Activated CD4-positive, alpha-beta T cell treated with anti-CD3 and anti-CD28 coated beads, Interleukin-2, amount 50 U/mL, for 48 hours (primary cell): ENCODE results near the gene CBR1.
A peak's percentile ranks its signal among the peaks of the same experiment; 100 is the strongest.

Source experiments
- DNase-seq, 2 experiments: peaks; one replicate each; pipeline ENCODE4 v3.0.0-alpha.2; 2020

Gene CBR1

DNA sequence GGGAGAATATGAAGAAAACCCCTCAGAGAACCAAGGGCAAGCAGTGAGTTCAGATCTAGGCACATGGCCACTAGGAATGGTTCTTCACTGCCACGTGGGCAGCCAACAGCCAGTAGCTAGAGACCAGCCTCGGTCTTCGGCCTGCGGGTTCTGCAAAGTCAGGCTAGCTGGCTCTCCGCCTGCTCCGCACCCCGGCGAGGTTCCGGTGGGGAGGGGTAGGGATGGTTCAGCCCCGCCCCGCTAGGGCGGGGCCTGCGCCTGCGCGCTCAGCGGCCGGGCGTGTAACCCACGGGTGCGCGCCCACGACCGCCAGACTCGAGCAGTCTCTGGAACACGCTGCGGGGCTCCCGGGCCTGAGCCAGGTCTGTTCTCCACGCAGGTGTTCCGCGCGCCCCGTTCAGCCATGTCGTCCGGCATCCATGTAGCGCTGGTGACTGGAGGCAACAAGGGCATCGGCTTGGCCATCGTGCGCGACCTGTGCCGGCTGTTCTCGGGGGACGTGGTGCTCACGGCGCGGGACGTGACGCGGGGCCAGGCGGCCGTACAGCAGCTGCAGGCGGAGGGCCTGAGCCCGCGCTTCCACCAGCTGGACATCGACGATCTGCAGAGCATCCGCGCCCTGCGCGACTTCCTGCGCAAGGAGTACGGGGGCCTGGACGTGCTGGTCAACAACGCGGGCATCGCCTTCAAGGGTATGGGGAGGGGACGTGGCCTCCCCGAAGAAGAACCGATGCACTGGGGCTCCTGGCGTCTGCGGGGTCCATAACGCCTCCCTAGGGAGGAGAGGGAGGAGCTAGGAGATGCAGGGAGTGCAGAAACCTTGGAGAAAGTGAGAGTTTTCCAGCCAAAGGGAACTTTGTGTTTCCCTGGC lies at the start of gene CBR1:
CBR1 (plus strand) TSS at position 312 of the 871 bp plus-strand sequence; CDS start at position 404, 92 bp downstream.
- DNase-seq: peak; percentile 89 to 91

DNA sequence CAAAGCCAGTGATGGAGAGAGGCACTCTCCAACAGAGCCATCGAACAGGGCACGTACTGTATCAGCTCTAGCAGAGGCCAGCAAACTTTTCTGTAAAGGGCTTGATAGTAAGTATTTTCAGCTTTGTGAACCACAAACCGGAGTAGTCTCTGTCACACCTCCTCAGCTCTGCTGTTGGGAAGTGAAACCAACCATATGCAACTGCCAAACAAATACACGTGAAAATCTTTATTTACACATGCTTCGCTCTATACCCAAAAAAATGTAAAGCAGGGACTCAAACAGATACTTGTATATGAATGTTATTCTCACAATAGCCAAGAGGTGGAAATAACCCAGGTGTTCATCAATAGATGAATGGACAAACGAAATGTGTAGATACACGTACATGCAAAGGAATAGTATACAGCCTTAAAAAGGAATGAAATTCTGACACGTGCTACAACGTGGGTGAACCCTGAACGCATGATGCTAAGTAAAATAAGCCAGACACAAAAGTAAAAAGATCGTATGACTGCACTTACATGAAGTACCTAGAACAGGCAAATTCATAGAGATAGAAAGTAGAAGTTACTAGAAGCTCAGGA lies 48.5 kb upstream of the CBR1 start:
- DNase-seq: no peak

- DNase-seq: no peak
Measured at GRCh38 chr21:36022427-36023091, 47.3 kb upstream of the CBR1 start.

- DNase-seq: no peak
Measured at GRCh38 chr21:36023092-36023480, 46.7 kb upstream of the CBR1 start.

GRCh38 chr21:36024782-36025181 lies 45.0 kb upstream of the CBR1 start:
- no peak for DNase-seq

DNA sequence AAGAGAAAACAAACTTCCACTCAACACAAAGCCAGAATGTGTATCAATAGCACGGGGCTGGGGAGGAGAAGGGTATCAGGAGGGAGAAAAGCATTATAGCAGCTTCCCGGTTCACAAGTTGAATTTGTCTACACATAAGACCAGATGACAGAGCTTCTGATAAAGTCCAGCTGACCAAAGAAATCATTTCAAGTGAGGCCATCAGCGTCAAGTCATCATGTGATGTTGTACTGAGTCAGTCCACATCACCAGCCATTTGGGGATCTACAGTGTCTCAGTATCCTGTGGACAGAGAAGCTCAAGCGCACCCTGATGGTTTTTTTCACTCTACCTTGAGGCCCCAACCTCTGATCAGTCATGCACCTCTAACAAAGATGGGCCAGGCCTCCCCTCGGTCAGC lies 42.5 kb upstream of the CBR1 start:
- no peak for DNase-seq

GRCh38 chr21:36028127-36029069 lies 41.4 kb upstream of the CBR1 start:
- peak; percentile 66 to 73 for DNase-seq

GRCh38 chr21:36029309-36029708 lies 40.5 kb upstream of the CBR1 start:
- no peak for DNase-seq

GRCh38 chr21:36030581-36031189 lies 39.1 kb upstream of the CBR1 start:
- no peak for DNase-seq

DNA sequence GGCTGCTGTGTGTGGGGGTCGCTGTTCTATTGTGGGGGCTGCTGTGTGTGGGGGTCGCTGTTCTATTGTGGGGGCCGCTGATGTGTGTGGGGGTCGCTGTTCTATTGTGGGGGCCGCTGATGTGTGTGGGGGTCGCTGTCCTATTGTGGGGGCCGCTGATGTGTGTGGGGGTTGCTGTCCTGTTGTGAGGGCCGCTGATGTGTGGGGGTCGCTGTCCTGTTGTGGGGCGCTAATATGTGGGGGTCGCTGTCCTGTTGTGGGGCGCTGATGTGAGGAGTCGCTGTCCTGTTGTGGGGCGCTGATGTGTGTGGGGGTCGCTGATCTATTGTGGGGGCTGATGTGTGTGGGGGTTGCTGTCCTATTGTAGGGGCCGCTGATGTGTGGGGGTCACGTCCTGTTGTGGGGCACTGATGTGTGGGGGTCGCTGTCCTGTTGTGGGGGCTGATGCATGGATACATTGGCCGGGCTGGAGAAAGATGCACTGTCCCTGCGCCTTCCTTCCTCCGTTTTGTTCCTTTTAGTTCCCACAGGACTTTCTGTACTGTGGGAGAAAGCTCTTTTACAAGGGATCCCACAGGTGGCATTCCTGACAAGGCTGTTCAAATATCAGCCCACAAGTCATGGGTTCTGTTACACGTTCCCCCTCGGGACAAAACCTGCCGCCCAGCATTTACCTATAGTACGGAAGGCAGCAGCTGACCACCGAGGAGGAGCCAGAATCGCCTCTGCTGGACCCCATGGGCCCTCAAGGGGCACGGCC lies 37.0 kb upstream of the CBR1 start:
- no peak for DNase-seq

- no peak for DNase-seq
Measured at GRCh38 chr21:36034211-36034913, 35.5 kb upstream of the CBR1 start.

GRCh38 chr21:36035381-36035791 lies 34.4 kb upstream of the CBR1 start:
- no peak for DNase-seq

DNA sequence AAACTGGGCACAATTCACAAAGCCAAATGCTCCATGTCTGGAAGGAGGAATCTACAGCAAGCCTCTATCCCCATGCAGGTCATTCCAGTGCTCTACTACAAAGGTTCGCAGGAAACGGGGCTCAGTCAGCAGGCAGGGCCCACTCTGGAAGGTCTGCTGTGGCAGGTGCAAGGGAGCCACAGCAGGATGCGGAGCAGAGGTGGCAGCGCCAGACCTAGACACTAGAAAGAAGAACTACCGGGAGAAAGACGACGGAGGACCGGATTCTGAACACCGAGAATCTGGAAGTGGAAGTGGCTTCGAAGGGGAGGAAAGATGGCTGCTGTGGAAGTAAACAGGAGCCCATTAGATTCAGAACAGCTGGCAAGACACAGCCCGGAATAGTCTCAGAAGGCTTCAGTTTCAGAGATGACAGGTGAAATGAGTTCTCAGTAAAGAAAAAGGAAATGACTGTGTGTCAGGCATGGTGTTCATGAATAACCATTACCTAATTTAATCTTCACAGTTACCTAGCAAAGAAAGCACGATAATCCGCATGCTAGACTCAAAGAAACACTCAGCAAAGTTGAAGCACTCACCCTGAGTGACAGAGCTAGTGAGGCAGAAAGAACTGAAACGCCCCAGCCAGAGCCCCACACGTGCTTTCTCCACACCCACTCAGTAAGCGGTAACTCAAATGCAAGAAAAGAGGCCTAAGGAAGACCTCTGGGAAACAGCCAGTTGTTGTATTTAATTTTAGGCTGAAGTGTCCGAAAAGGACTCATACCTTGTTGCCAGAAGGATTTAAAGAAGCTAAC lies 30.9 kb upstream of the CBR1 start:
- DNase-seq: no peak

- DNase-seq: no peak
Measured at GRCh38 chr21:36039861-36040260, 30.0 kb upstream of the CBR1 start.

- DNase-seq: no peak
Measured at GRCh38 chr21:36040389-36040788, 29.4 kb upstream of the CBR1 start.

DNA sequence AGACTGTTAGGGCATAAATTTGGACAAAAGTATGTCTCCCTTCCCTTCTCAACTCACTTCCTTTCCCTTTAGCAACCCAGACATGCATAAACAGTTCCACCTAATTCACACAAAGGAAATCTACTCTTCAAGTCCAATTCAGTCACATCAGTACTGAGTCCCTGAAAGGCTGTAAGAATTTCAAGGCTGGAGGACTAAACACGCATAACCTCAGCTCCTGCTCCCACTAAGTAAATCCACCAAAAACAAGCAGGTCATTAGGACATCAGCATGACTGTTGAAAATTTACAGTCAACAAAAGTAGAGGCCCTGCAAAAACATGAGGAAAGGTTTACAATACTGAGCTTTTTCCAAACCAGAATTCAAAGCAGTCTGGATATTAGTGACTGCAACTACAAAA lies 27.9 kb upstream of the CBR1 start:
- no peak for DNase-seq

GRCh38 chr21:36044056-36044455 lies 25.8 kb upstream of the CBR1 start:
- DNase-seq: no peak

DNA sequence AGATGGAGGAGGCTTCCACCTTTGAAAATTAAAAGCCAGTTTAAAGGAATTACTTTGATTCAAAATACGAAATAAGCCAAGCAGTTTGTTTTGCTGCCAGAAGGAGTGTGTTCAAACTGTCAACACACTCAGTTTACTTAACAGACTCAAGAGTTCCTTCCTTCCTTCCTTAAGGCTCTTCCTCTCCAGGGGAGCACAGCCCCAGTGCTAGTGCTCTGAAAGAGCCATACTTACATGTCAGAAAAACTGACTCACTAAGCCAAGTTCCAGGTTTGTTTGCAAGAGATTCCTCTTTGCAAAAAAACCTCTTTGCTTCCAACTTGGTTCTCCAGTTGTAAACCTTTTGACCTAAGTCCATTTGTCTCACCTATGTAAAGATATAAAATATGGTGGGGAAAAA lies 23.8 kb upstream of the CBR1 start:
- no peak for DNase-seq

- DNase-seq: no peak
Measured at GRCh38 chr21:36047139-36047538, 22.7 kb upstream of the CBR1 start.

DNA sequence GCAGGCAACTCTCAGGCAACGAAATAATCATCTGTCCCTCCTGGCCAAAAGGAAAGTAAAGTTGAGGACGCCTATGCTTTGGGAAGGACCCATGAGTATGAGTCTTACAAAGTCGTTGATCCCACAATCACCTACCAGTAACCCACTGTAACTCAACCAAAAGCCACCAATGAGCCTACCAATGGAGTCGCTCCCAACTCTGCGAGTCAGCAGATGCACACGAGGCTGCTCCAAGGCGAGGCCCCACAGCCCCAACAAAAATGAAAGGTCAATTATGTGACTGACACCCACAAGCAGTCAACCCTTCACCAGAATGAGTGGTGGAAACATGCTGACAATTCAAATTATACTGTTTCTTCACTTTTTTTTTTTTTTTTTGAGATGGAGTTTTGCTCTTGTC lies 21.5 kb upstream of the CBR1 start:
- DNase-seq: no peak
